Glutamatergic neuron (in vitro differentiated cells): ENCODE results near the gene MS4A15. TPM values are rescaled to one million over a fixed set of nuclear protein-coding genes. Genes with fewer than 3 reads are reported as not detected.
"Not testable (repeated sequence)": the region's sequence is repeated elsewhere in the genome, so short reads cannot be mapped to it uniquely, and the experiment has no call there.

Experiments used
- DNase-seq: peaks from one replicate; pipeline ENCODE4 v3.0.0; 2022
- H3K27ac Mint-ChIP-seq: one replicate; pipeline ENCODE4 v1.8.0; 2020; ENCODE audit warnings: mild to moderate bottlenecking, mixed read lengths, inconsistent platforms; ENCODE audit not compliant: unreplicated experiment
- H3K27me3 Mint-ChIP-seq: one replicate; pipeline ENCODE4 v1.8.0; 2020; ENCODE audit warnings: mild to moderate bottlenecking, moderate library complexity, mixed read lengths, inconsistent platforms; ENCODE audit not compliant: unreplicated experiment
- H3K36me3 Mint-ChIP-seq: one replicate; pipeline ENCODE4 v1.8.0; 2020; ENCODE audit warnings: mild to moderate bottlenecking, mixed read lengths, inconsistent platforms; ENCODE audit not compliant: unreplicated experiment
- H3K4me1 Mint-ChIP-seq: one replicate; pipeline ENCODE4 v1.8.0; 2020; ENCODE audit warnings: mild to moderate bottlenecking, low read depth, mixed read lengths, inconsistent platforms; ENCODE audit not compliant: unreplicated experiment
- H3K4me3 Mint-ChIP-seq: one replicate; pipeline ENCODE4 v1.8.0; 2020; ENCODE audit warnings: mild to moderate bottlenecking, mixed read lengths, inconsistent platforms; ENCODE audit not compliant: unreplicated experiment
- H3K9me3 Mint-ChIP-seq: one replicate; pipeline ENCODE4 v1.8.0; 2020; ENCODE audit warnings: mild to moderate bottlenecking, moderate library complexity, mixed read lengths, inconsistent platforms; ENCODE audit not compliant: unreplicated experiment
- CTCF ChIP-seq: fragments of 200-600 bp; sonication (generic); IDR thresholded peaks from one replicate; pipeline ENCODE4 v1.5.0; 2021; ENCODE audit not compliant: partially characterized antibody, unreplicated experiment
- long read RNA-seq: library from polyadenylated mRNA; unstranded; transcript quantifications from one replicate; pipeline ENCODE4 v2.0.0, GENCODE V29; 2020; ENCODE audit not compliant: unreplicated experiment
- total RNA-seq: library from RNA; stranded (reverse); fragmentation: NEBNext Ultra II Directional; extraction: Animal tissue kit (Norgen Biotek cat#: 25700); gene quantifications from one replicate; pipeline ENCODE4 v1.2.1, GENCODE V29; 2021; ENCODE audit not compliant: unreplicated experiment

MS4A15 gene
- total RNA-seq = not detected
- long read RNA-seq = 0 reads

GRCh38 chr11:60756307-60757032, at the start of gene MS4A15:
MS4A15 (plus strand) TSS chr11:60756867; CDS start chr11:60763734, 6,867 bp downstream.
- Mint-ChIP-seq H3K36me3 (no peaks in the 10 kb centered on the region), H3K4me3 (no peak within 1 kb of the TSS), H3K9me3 (no peaks in the 10 kb centered on the region), H3K27ac (no peak within 1 kb of the TSS), H3K27me3 (peaks cover 4% of the 10 kb centered on the region), H3K4me1 (no peaks in the 10 kb centered on the region)
- peak; percentile 70 for TF ChIP-seq CTCF
- no peak for DNase-seq

GRCh38 chr11:60706931-60707330, 49.7 kb upstream of the MS4A15 start:
- no peaks in the 10 kb centered on the region for H3K36me3 Mint-ChIP-seq
- no peak for DNase-seq
- H3K4me3 Mint-ChIP-seq = no peak overlapping the region
- no peak for TF ChIP-seq CTCF
- no peaks in the 10 kb centered on the region for H3K4me1 Mint-ChIP-seq
- H3K9me3 Mint-ChIP-seq = no peaks in the 10 kb centered on the region
- H3K27me3 Mint-ChIP-seq = no peaks in the 10 kb centered on the region
- H3K27ac Mint-ChIP-seq = no peak overlapping the region

- no peaks in the 10 kb centered on the region for H3K9me3 Mint-ChIP-seq
- H3K36me3 Mint-ChIP-seq = no peaks in the 10 kb centered on the region
- H3K27me3 Mint-ChIP-seq = no peaks in the 10 kb centered on the region
- no peak for DNase-seq
- H3K27ac Mint-ChIP-seq = no peak overlapping the region
- no peak for TF ChIP-seq CTCF
- no peak overlapping the region for H3K4me3 Mint-ChIP-seq
- no peaks in the 10 kb centered on the region for H3K4me1 Mint-ChIP-seq
Observed at GRCh38 chr11:60710482-60710881, 46.2 kb upstream of the MS4A15 start.

- Mint-ChIP-seq H3K9me3 (no peaks in the 10 kb centered on the region), H3K4me3 (no peak overlapping the region), H3K36me3 (no peaks in the 10 kb centered on the region), H3K27ac (no peak overlapping the region), H3K4me1 (no peaks in the 10 kb centered on the region), H3K27me3 (no peaks in the 10 kb centered on the region)
- no peak for DNase-seq
- no peak for TF ChIP-seq CTCF
Observed at GRCh38 chr11:60711276-60711675, 45.4 kb upstream of the MS4A15 start.

- not testable (repeated sequence) for H3K36me3 Mint-ChIP-seq, H3K9me3 Mint-ChIP-seq, H3K4me3 Mint-ChIP-seq, DNase-seq, H3K4me1 Mint-ChIP-seq, H3K27ac Mint-ChIP-seq, H3K27me3 Mint-ChIP-seq
Observed at GRCh38 chr11:60713423-60713822, 43.2 kb upstream of the MS4A15 start.
